SK-N-SH treated with all-trans-retinoic acid at 6 μM for 48 hours (cell line): Measurements from ENCODE around the gene ZDHHC8.

Source experiments
- ATAC-seq: fragments of 200-7000 bp; cut with Tn5 transposase; 3 replicates; pipeline ENCODE4 v1.9.1; 2020; ENCODE audit warnings: mild to moderate bottlenecking, moderate library complexity
- ARNTL ChIP-seq: fragments of 450-650 bp; formaldehyde crosslinking; IDR thresholded peaks from 2 replicates; pipeline ENCODE4 v1.5.0; 2020; ENCODE audit warnings: low read depth, mild to moderate bottlenecking, moderate library complexity, borderline replicate concordance
- BACH2 ChIP-seq: fragments of 250-450 bp; sonication (Bioruptor Pico); IDR thresholded peaks from 2 replicates; pipeline ENCODE4 v1.9.0; 2021; ENCODE audit warnings: mild to moderate bottlenecking, borderline replicate concordance
- CREB5 ChIP-seq: fragments of 250-450 bp; sonication (Bioruptor Pico); IDR thresholded peaks from 2 replicates; pipeline ENCODE4 v1.5.1; 2020; ENCODE audit warnings: low read depth, mild to moderate bottlenecking, moderate library complexity
- CSDC2 ChIP-seq: fragments of 250-450 bp; sonication (Bioruptor Pico); IDR thresholded peaks from 2 replicates; pipeline ENCODE4 v1.5.0; 2020; ENCODE audit warnings: mild to moderate bottlenecking, moderate library complexity
- CSRNP3 ChIP-seq: fragments of 250-450 bp; sonication (Bioruptor Pico); IDR thresholded peaks from 2 replicates; pipeline ENCODE4 v1.5.1; 2021; ENCODE audit warnings: mild to moderate bottlenecking, moderate library complexity
- ESRRG ChIP-seq: fragments of 250-450 bp; sonication (Bioruptor Pico); IDR thresholded peaks from 2 replicates; pipeline ENCODE4 v1.6.1; 2021; ENCODE audit warnings: mild to moderate bottlenecking
- GLIS3 ChIP-seq: fragments of 250-450 bp; sonication (Bioruptor Pico); IDR thresholded peaks from 2 replicates; pipeline ENCODE4 v1.5.0; 2020; ENCODE audit warnings: mild to moderate bottlenecking, moderate library complexity
- ISL1 ChIP-seq: fragments of 250-450 bp; sonication (Bioruptor Pico); IDR thresholded peaks from 2 replicates; pipeline ENCODE4 v2.1.2; 2022; ENCODE audit warnings: mild to moderate bottlenecking, moderate library complexity
- OSR1 ChIP-seq: fragments of 250-450 bp; sonication (Bioruptor Pico); IDR thresholded peaks from 2 replicates; pipeline ENCODE4 v1.8.0; 2022; ENCODE audit warnings: moderate library complexity, mild to moderate bottlenecking, inconsistent platforms
- POU6F1 ChIP-seq: fragments of 250-450 bp; sonication (Bioruptor Pico); IDR thresholded peaks from 2 replicates; pipeline ENCODE4 v1.8.0; 2021; ENCODE audit warnings: low read depth, mild to moderate bottlenecking, moderate library complexity, borderline replicate concordance
- PPARA ChIP-seq: fragments of 250-450 bp; sonication (Bioruptor Pico); IDR thresholded peaks from 2 replicates; pipeline ENCODE4 v1.5.0; 2020; ENCODE audit warnings: mild to moderate bottlenecking, borderline replicate concordance
- RARB ChIP-seq: fragments of 250-450 bp; sonication (Bioruptor Pico); IDR thresholded peaks from 2 replicates; pipeline ENCODE4 v1.8.0; 2021; ENCODE audit warnings: mild to moderate bottlenecking, moderate library complexity
- SNAI2 ChIP-seq: fragments of 250-450 bp; sonication (Bioruptor Pico); IDR thresholded peaks from 2 replicates; pipeline ENCODE4 v1.5.0; 2020; ENCODE audit warnings: mild to moderate bottlenecking, moderate library complexity
- TOX ChIP-seq: fragments of 250-450 bp; sonication (Bioruptor Pico); IDR thresholded peaks from 2 replicates; pipeline ENCODE4 v1.8.0; 2021; ENCODE audit warnings: mild to moderate bottlenecking, moderate library complexity, borderline replicate concordance
- TSHZ2 ChIP-seq: fragments of 250-450 bp; sonication (Bioruptor Pico); IDR thresholded peaks from 2 replicates; pipeline ENCODE4 v1.5.0; 2020; ENCODE audit warnings: mild to moderate bottlenecking, moderate library complexity
- ZC3H10 ChIP-seq: fragments of 250-450 bp; sonication (Bioruptor Pico); IDR thresholded peaks from 2 replicates; pipeline ENCODE4 v1.5.1; 2021; ENCODE audit warnings: mild to moderate bottlenecking, moderate library complexity
- ZFP3 ChIP-seq: fragments of 250-450 bp; sonication (Bioruptor Pico); IDR thresholded peaks from 2 replicates; pipeline ENCODE4 v1.5.0; 2020; ENCODE audit warnings: mild to moderate bottlenecking, moderate library complexity
- ZFP30 ChIP-seq: fragments of 450-650 bp; formaldehyde crosslinking; IDR thresholded peaks from 2 replicates; pipeline ENCODE4 v1.5.0; 2022; ENCODE audit warnings: mild to moderate bottlenecking, moderate library complexity
- ZNF565 ChIP-seq: fragments of 450-650 bp; formaldehyde crosslinking; conservative IDR thresholded peaks from 2 replicates; pipeline ENCODE4 v1.5.0; 2020; ENCODE audit warnings: low read depth, mild to moderate bottlenecking, moderate library complexity
- ZNF70 ChIP-seq: fragments of 450-650 bp; formaldehyde crosslinking; IDR thresholded peaks from 2 replicates; pipeline ENCODE4 v1.5.0; 2020; ENCODE audit warnings: mild to moderate bottlenecking, moderate library complexity
- ZNF8 ChIP-seq: fragments of 450-650 bp; formaldehyde crosslinking; IDR thresholded peaks from 2 replicates; pipeline ENCODE4 v1.5.0; 2020; ENCODE audit warnings: mild to moderate bottlenecking, moderate library complexity

ZDHHC8 gene

GRCh38 chr22:20086101-20086599 is 45.5 kb upstream of the ZDHHC8 start:
- no peak for ATAC-seq

GRCh38 chr22:20086763-20087162 is 44.8 kb upstream of the ZDHHC8 start:
- no peak for ATAC-seq
- TF ChIP-seq GLIS3 (CRISPR knock-in tag) = no peak
- no peak for TF ChIP-seq CREB5 (CRISPR knock-in tag)
- no peak for TF ChIP-seq SNAI2
- TF ChIP-seq ZFP30 (CRISPR knock-in tag) = no peak
- no peak for TF ChIP-seq RARB (CRISPR knock-in tag)
- TF ChIP-seq TSHZ2 = no peak
- no peak for TF ChIP-seq ZC3H10
- TF ChIP-seq ESRRG = no peak
- no peak for TF ChIP-seq ZNF565 (CRISPR knock-in tag)
- no peak for TF ChIP-seq ZFP3 (CRISPR knock-in tag)
- no peak for TF ChIP-seq CSRNP3 (CRISPR knock-in tag)
- no peak for TF ChIP-seq TOX (CRISPR knock-in tag)
- TF ChIP-seq PPARA = no peak
- TF ChIP-seq ZNF70 = no peak
- no peak for TF ChIP-seq OSR1

More at GRCh38 chr22:20086101-20086599, 45.5 kb upstream of the ZDHHC8 start:
- TF ChIP-seq CSDC2 (CRISPR knock-in tag) (no peak), RARB (CRISPR knock-in tag) (no peak), PPARA (no peak), ZFP30 (CRISPR knock-in tag) (no peak), BACH2 (CRISPR knock-in tag) (no peak), TSHZ2 (no peak), ZNF8 (CRISPR knock-in tag) (no peak), SNAI2 (no peak)

- no peak for ATAC-seq
- TF ChIP-seq GLIS3 (CRISPR knock-in tag) (no peak), ZNF565 (CRISPR knock-in tag) (no peak), CSDC2 (CRISPR knock-in tag) (no peak), ISL1 (no peak), PPARA (no peak), ZNF70 (no peak), ARNTL (CRISPR knock-in tag) (no peak), SNAI2 (no peak), ZC3H10 (no peak)
Observed at GRCh38 chr22:20087319-20088262, 44.0 kb upstream of the ZDHHC8 start.

- no peak for ATAC-seq
- TF ChIP-seq ZC3H10 = no peak
- TF ChIP-seq ESRRG = no peak
- no peak for TF ChIP-seq ZNF565 (CRISPR knock-in tag)
- TF ChIP-seq GLIS3 (CRISPR knock-in tag) = no peak
- TF ChIP-seq POU6F1 = no peak
- no peak for TF ChIP-seq RARB (CRISPR knock-in tag)
- no peak for TF ChIP-seq ARNTL (CRISPR knock-in tag)
- TF ChIP-seq CSRNP3 (CRISPR knock-in tag) = no peak
- no peak for TF ChIP-seq ZFP30 (CRISPR knock-in tag)
- TF ChIP-seq, all 23 proteins: peak for 0
Observed at GRCh38 chr22:20088263-20088648, 43.3 kb upstream of the ZDHHC8 start.
